ENCODE results near the gene INPP5F. TPM values are rescaled to one million over a fixed set of nuclear protein-coding genes. Genes with fewer than 3 reads are reported as not detected.
A peak's percentile ranks its signal among the peaks of the same experiment; 100 is the strongest.

INPP5F gene
- total RNA-seq, 6 experiments from 2014 or later, result 2.0 to 3.9 (median 2.5) TPM

DNA sequence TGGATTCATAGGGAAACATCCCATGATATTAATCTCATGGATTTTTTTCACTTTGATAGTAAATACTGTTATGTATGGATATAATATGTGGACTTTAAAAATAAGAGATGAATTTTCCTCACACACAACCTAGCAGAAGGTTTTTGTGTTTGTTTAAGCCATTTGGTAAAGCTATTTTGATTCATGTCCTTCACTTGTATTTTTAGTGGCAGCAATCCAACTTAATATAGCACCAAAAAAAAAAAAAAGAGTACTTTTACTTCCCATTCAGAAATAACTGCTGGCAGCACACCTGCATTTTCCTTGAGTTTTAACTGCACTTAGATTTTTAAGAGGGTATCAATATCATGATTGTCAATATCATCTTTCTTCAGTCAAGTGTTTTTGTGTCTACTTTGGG is 86.8 kb downstream of the INPP5F start:
- ATAC-seq, result no peak
- intact Hi-C loops (cut with DNase I), result no loop called here

DNA sequence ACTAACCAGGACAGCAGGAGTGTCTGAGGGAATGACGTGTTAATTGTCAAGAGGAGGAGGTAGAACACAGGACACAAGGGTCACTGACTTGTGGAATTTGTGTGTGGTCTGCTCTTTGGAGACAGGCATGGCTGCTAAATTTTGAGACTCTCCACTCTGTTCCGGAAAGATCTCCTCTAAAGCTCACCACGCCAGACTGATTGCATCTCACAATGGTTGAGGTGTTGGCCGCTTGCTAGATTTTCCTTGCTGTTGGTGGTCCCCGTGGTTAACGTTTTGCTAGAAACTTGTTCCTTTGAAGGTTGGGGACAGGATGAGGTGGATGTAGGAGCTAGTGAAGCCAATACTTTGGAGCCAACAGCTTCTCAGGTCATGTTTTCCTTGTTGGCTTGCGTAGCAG is 89.8 kb downstream of the INPP5F start:
- 100% methylated on average over 4 of the region's 7 CpGs for WGBS (ENCODE audit: insufficient coverage, low coverage, low lambda C conversion rate, missing lambda C conversion rate)
- Histone ChIP-seq H3K9me3 (no peaks in the 10 kb centered on the region), H3K27ac (no peak overlapping the region), H3K4me3 (no peak overlapping the region), H3K27me3 (no peaks in the 10 kb centered on the region), H3K4me1 (no peaks in the 10 kb centered on the region), H3K36me3 (no peaks in the 10 kb centered on the region)
- ATAC-seq (no peak), DNase-seq (no peak)
- TF ChIP-seq, protein P1, sequence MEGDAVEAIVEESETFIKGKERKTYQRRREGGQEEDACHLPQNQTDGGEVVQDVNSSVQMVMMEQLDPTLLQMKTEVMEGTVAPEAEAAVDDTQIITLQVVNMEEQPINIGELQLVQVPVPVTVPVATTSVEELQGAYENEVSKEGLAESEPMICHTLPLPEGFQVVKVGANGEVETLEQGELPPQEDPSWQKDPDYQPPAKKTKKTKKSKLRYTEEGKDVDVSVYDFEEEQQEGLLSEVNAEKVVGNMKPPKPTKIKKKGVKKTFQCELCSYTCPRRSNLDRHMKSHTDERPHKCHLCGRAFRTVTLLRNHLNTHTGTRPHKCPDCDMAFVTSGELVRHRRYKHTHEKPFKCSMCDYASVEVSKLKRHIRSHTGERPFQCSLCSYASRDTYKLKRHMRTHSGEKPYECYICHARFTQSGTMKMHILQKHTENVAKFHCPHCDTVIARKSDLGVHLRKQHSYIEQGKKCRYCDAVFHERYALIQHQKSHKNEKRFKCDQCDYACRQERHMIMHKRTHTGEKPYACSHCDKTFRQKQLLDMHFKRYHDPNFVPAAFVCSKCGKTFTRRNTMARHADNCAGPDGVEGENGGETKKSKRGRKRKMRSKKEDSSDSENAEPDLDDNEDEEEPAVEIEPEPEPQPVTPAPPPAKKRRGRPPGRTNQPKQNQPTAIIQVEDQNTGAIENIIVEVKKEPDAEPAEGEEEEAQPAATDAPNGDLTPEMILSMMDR (IDR thresholded peaks at IDR 0.05), result no peak
- TF ChIP-seq POLR2A (IDR thresholded peaks at IDR 0.05), result no peak
- intact Hi-C loops (cut with DNase I), result no loop called here

More for the DNA sequence above, 86.8 kb downstream of the INPP5F start:
- H3K27me3 ChIP-seq, result no peaks in the 10 kb centered on the region
- no peaks in the 10 kb centered on the region for H3K4me1 ChIP-seq
- DNase-seq, result no peak
- H3K9me3 ChIP-seq, result no peaks in the 10 kb centered on the region
- H3K27ac ChIP-seq, result no peak overlapping the region
- H3K4me3 ChIP-seq, result no peak overlapping the region
- H3K36me3 ChIP-seq, result no peaks in the 10 kb centered on the region
- TF ChIP-seq, protein P1 (IDR thresholded peaks at IDR 0.05), result no peak
- no peak for TF ChIP-seq POLR2A (IDR thresholded peaks at IDR 0.05)

DNA sequence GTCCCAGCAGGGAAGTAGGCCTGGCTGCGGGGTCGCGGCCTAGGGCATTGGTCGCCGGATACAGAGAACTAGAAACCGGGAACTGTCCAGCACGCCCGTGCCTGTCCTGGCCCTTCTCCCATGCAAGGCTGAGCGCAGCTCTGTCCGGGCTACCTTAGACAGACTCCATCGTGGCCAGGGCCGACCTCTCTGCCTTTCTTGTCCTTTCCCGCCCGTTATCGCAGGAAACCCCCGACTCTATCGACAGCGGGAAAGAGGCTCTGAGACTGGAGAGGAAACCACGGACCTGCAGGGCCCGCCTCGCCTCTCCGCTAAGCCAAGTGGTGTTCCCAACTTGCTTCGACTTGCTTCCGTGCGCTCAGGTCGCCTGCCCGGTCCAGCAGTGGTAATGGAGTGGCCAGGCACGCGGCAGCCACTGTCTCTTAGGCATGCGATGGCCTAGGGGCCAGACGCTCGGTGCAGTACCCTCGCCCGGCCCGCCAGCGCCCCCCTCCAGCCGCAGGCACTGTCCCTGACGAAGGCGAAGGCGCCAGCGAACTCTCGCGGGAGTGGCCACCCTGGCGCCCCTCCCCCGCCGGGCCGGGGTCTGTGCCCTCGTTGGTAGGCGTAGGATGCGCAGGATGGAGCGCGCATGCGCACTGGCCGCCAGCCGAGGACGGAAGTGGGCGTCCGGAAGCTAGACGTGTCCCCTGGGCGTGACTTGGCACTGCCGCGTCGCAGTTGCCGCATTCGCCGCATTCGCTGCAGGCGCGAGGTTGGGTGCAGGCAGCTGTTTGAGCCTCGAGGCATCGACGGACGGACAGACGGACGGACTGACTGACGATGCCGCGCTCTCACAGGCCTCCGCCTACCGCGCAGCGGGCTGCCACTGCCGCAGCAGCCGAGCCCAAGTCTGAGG is 92.4 kb downstream of the INPP5F start:
- ATAC-seq (peak; percentile 20 to 61 (median 54)), DNase-seq (peak; percentile 31 to 60 (median 50))
- no peaks in the 10 kb centered on the region for H3K9me3 ChIP-seq
- TF ChIP-seq POLR2A (IDR thresholded peaks at IDR 0.05), result no peak
- TF ChIP-seq, protein P1 (IDR thresholded peaks at IDR 0.05), result no peak
- H3K27me3 ChIP-seq, result no peaks in the 10 kb centered on the region
- H3K27ac ChIP-seq, result no peak overlapping the region
- H3K4me3 ChIP-seq, result peak overlapping the region in 1 of 3 donors; percentile 18
- H3K4me1 ChIP-seq, result no peaks in the 10 kb centered on the region
- intact Hi-C loops (cut with DNase I), result no loop called here
- H3K36me3 ChIP-seq, result no peaks in the 10 kb centered on the region
- 75% methylated on average over 42 of the region's 84 CpGs for WGBS (ENCODE audit: insufficient coverage, low coverage, low lambda C conversion rate, missing lambda C conversion rate)

DNA sequence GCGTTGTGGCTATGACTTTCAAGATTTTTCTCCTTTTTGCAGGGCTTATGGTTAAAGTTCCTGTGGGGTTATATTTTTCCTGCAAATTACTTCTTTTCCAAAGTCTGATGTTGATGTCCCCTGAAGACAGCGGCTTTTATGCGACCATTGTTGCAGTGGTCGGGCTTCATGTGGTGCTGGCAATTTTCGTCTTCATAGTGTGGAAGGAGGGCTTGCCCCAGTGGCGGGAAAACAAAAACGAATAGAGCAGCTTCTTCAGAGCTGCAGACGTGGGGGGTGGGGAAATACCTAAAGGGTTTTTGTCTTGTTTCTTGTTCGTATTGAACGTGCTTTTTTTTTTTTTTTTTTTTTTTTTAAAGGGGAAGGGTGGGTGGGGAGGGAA is 93.0 kb downstream of the INPP5F start:
- Histone ChIP-seq H3K4me3 (peak overlapping the region in 1 of 3 donors; percentile 18), H3K27me3 (no peaks in the 10 kb centered on the region), H3K4me1 (no peaks in the 10 kb centered on the region), H3K36me3 (no peaks in the 10 kb centered on the region), H3K27ac (no peak overlapping the region), H3K9me3 (no peaks in the 10 kb centered on the region)
- WGBS (ENCODE audit: insufficient coverage, low coverage, low lambda C conversion rate, missing lambda C conversion rate), result 38% methylated on average over 10 of the region's 10 CpGs
- intact Hi-C loops (cut with DNase I), result no loop called here
- ATAC-seq, result no peak
- TF ChIP-seq POLR2A (IDR thresholded peaks at IDR 0.05), result no peak
- TF ChIP-seq, protein P1 (IDR thresholded peaks at IDR 0.05), result no peak
- no peak for DNase-seq

Measured in right lobe of liver (tissue), 6 donors.